Parathyroid adenoma (tissue), 2 donors: ENCODE results near the gene HEXIM1.

Source experiments
- H2AFZ ChIP-seq: fragments of 300-600 bp; sonication (generic); one replicate; pipeline ENCODE4 v1.7.0; 2017; ENCODE audit warnings: antibody characterized with exemption, mild to moderate bottlenecking
- H3K27ac ChIP-seq: fragments of 300-600 bp; sonication (generic); one replicate; pipeline ENCODE4 v1.7.0; 2017
- H3K27me3 ChIP-seq: fragments of 300-600 bp; sonication (generic); one replicate; pipeline ENCODE4 v1.7.0; 2017; ENCODE audit warnings: low read length; ENCODE audit not compliant: control insufficient read depth, insufficient read depth
- H3K36me3 ChIP-seq: fragments of 300-600 bp; sonication (generic); one replicate; pipeline ENCODE4 v1.7.0; 2017; ENCODE audit warnings: low read length; ENCODE audit not compliant: control insufficient read depth, insufficient read depth
- H3K4me1 ChIP-seq: fragments of 300-600 bp; sonication (generic); one replicate; pipeline ENCODE4 v1.7.0; 2017; ENCODE audit warnings: control low read depth
- H3K4me2 ChIP-seq: fragments of 300-600 bp; sonication (generic); one replicate; pipeline ENCODE4 v1.7.0; 2017; ENCODE audit warnings: low read length
- H3K4me3 ChIP-seq: fragments of 300-600 bp; sonication (generic); one replicate; pipeline ENCODE4 v1.7.0; 2017; ENCODE audit warnings: low read depth, low read length
- H3K79me2 ChIP-seq: fragments of 300-600 bp; sonication (generic); one replicate; pipeline ENCODE4 v1.7.0; 2017; ENCODE audit warnings: control low read depth
- H3K9ac ChIP-seq: fragments of 300-600 bp; sonication (generic); one replicate; pipeline ENCODE4 v1.7.0; 2017; ENCODE audit warnings: mild to moderate bottlenecking
- H3K9me3 ChIP-seq: fragments of 300-600 bp; sonication (generic); one replicate; pipeline ENCODE4 v1.7.0; 2017; ENCODE audit warnings: low read length; ENCODE audit not compliant: control insufficient read depth
- CTCF ChIP-seq: fragments of 300-600 bp; sonication (generic); IDR thresholded peaks from one replicate; pipeline ENCODE4 v1.7.0; 2017; ENCODE audit warnings: antibody characterized with exemption, mild to moderate bottlenecking
- donor health status: primary hyperparathyroidism.

HEXIM1 gene

GRCh38 chr17:45106096-45106495 is 42.2 kb upstream of the HEXIM1 start:
- no peak for TF ChIP-seq CTCF
- no peaks in the 10 kb centered on the region for H3K4me1 ChIP-seq
- no peaks in the 10 kb centered on the region for H3K36me3 ChIP-seq

DNA sequence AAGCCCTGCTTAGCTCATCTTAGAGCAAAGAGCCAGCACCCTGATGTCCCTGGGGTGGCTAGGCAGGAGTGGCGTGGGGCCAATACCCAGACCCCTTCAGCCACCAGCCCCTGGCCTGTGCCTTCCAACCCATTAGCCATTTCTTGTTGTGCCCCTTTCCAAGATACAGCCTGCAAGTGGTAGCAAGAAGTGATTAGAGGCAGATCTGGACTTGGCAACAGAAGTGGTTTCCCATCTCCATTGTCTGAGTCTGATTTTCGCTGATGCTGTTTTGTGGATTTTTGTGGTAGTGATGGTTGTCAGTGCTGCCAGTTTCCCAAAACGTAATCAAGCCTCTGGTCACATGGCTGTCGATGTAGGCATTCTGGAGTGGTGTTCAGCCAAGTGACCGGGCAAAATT is 41.7 kb upstream of the HEXIM1 start:
- Histone ChIP-seq H3K36me3 (no peaks in the 10 kb centered on the region), H3K27ac (no peak overlapping the region), H3K9me3 (no peaks in the 10 kb centered on the region), H3K79me2 (no peaks in the 10 kb centered on the region), H3K4me2 (no peak overlapping the region), H3K27me3 (no peaks in the 10 kb centered on the region), H3K4me3 (no peak overlapping the region), H3K9ac (no peak overlapping the region), H3K4me1 (no peaks in the 10 kb centered on the region), H2AFZ (no peak overlapping the region)
- no peak for TF ChIP-seq CTCF

More at GRCh38 chr17:45106096-45106495, 42.2 kb upstream of the HEXIM1 start:
- no peaks in the 10 kb centered on the region for H3K27me3 ChIP-seq
- no peaks in the 10 kb centered on the region for H3K79me2 ChIP-seq
- H3K4me2 ChIP-seq = no peak overlapping the region
- H3K9me3 ChIP-seq = no peaks in the 10 kb centered on the region
- no peak overlapping the region for H3K9ac ChIP-seq
- H2AFZ ChIP-seq = no peak overlapping the region
- no peak overlapping the region for H3K4me3 ChIP-seq
- no peak overlapping the region for H3K27ac ChIP-seq

DNA sequence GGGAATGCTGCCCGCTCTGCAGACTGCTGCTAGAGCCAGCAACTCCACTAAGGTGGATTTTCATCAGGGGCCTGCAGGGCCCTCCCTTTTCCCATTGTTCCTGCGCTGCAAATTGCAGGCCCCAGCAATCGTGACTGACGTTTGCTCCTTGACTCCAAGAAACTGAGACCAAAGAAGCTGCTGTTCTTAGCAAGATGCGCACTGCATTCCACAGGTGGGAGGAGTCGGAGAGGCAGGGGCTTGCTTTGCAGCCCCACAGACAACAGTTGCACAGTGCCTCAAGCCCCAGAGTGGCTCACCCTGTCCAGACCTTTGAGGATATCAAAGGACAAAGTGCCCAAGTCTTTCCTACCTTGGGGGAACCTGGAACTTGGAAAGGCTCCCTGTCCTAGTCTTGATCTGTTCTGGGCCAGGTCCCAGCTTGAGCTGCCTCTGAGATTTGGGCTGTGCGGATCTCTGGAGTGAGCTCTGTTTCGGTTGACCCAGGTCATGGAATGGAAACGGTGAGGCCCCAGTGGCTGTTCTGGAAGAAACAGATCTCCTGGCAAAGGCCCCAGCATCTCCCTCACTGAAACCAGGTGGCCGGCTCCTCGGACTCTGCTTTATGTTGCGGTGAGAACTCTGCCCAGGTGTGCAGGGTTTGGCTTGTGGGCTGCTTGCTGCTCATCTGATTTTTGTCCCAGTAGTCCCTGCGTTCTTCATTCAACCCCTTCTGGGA is 40.8 kb upstream of the HEXIM1 start:
- no peak overlapping the region for H3K4me3 ChIP-seq
- no peak overlapping the region for H2AFZ ChIP-seq
- H3K4me1 ChIP-seq = no peaks in the 10 kb centered on the region
- no peaks in the 10 kb centered on the region for H3K36me3 ChIP-seq
- no peaks in the 10 kb centered on the region for H3K79me2 ChIP-seq
- H3K27ac ChIP-seq = no peak overlapping the region
- H3K9ac ChIP-seq = no peak overlapping the region
- H3K27me3 ChIP-seq = no peaks in the 10 kb centered on the region
- no peak overlapping the region for H3K4me2 ChIP-seq
- no peak for TF ChIP-seq CTCF
- no peaks in the 10 kb centered on the region for H3K9me3 ChIP-seq

DNA sequence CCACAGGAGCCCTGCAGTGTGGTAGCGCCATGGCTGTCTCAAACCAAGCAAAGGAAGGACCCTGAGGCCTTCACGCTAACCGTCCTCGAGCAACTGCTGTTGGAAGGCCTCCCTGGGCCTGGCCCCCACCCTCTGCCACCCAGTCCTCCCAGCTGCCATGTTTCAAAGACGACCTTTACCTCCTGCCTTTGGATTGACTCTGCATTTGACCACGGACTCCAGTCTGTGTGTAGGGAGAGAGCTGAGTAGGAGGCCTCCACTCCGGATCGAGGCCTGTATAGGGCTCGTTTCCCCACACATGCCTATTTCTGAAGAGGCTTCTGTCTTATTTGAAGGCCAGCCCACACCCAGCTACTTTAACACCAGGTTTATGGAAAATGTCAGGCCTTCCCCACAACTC is 40.2 kb upstream of the HEXIM1 start:
- no peaks in the 10 kb centered on the region for H3K4me1 ChIP-seq
- H3K79me2 ChIP-seq = no peaks in the 10 kb centered on the region
- TF ChIP-seq CTCF = no peak
- H3K27ac ChIP-seq = no peak overlapping the region
- H3K4me3 ChIP-seq = no peak overlapping the region
- H2AFZ ChIP-seq = no peak overlapping the region
- no peak overlapping the region for H3K4me2 ChIP-seq
- H3K36me3 ChIP-seq = no peaks in the 10 kb centered on the region
- no peaks in the 10 kb centered on the region for H3K9me3 ChIP-seq
- no peak overlapping the region for H3K9ac ChIP-seq
- H3K27me3 ChIP-seq = no peaks in the 10 kb centered on the region
